SJCRH30 (cell line): ENCODE results near the gene SCFD1. TPM values are rescaled to one million over a fixed set of nuclear protein-coding genes. Genes with fewer than 3 reads are reported as not detected.

Experiments used
- DNase-seq, 2 experiments: peaks; one replicate each; pipeline ENCODE4 v3.0.0-alpha.2; 2015 to 2020
- H3K27ac ChIP-seq: fragments of 250-450 bp; sonication (Bioruptor Pico); 2 replicates; pipeline ENCODE4 v1.5.1; 2020; ENCODE audit warnings: mild to moderate bottlenecking, moderate library complexity
- H3K27me3 ChIP-seq: fragments of 250-450 bp; sonication (Bioruptor Pico); 2 replicates; pipeline ENCODE4 v1.5.1; 2020; ENCODE audit warnings: mild to moderate bottlenecking, moderate library complexity
- H3K36me3 ChIP-seq: fragments of 250-450 bp; sonication (Bioruptor Pico); 2 replicates; pipeline ENCODE4 v1.5.1; 2020; ENCODE audit warnings: mild to moderate bottlenecking, moderate library complexity
- H3K4me1 ChIP-seq: fragments of 250-450 bp; sonication (Bioruptor Pico); 2 replicates; pipeline ENCODE4 v1.5.1; 2020; ENCODE audit warnings: mild to moderate bottlenecking, moderate library complexity
- H3K4me3 ChIP-seq: fragments of 250-450 bp; sonication (Bioruptor Pico); 2 replicates; pipeline ENCODE4 v1.5.1; 2020; ENCODE audit warnings: mild to moderate bottlenecking, moderate library complexity
- H3K9me3 ChIP-seq: fragments of 250-450 bp; sonication (Bioruptor Pico); replicated peaks from 2 replicates; pipeline ENCODE4 v1.5.1; 2020; ENCODE audit warnings: mild to moderate bottlenecking, moderate library complexity
- total RNA-seq: library from RNA; depleted of rRNA; stranded (reverse); fragments of >200 nt; shearing (Covaris generic); gene quantifications from 2 replicates; pipeline ENCODE4 v1.2.3, GENCODE V29; 2014

The SCFD1 gene
- total RNA-seq, 1 experiment from 2014 or later, result 112 TPM

- no peak for DNase-seq
- Histone ChIP-seq H3K27me3 (no peaks in the 10 kb centered on the region), H3K4me1 (no peaks in the 10 kb centered on the region), H3K36me3 (peaks cover 19% of the 10 kb centered on the region), H3K4me3 (no peak overlapping the region), H3K9me3 (no peaks in the 10 kb centered on the region), H3K27ac (no peak overlapping the region)
Measured at GRCh38 chr14:30737916-30738315, 115.8 kb downstream of the SCFD1 start.

GRCh38 chr14:30738978-30739377 lies 116.9 kb downstream of the SCFD1 start:
- no peak for DNase-seq
- peaks cover 15% of the 10 kb centered on the region for H3K36me3 ChIP-seq
- no peak overlapping the region for H3K4me3 ChIP-seq
- no peaks in the 10 kb centered on the region for H3K9me3 ChIP-seq
- no peak overlapping the region for H3K27ac ChIP-seq
- no peaks in the 10 kb centered on the region for H3K27me3 ChIP-seq
- no peaks in the 10 kb centered on the region for H3K4me1 ChIP-seq

- Histone ChIP-seq H3K4me3 (no peak overlapping the region), H3K27ac (no peak overlapping the region), H3K9me3 (no peaks in the 10 kb centered on the region), H3K36me3 (no peaks in the 10 kb centered on the region), H3K27me3 (no peaks in the 10 kb centered on the region), H3K4me1 (no peaks in the 10 kb centered on the region)
- DNase-seq, result no peak
Measured at GRCh38 chr14:30748343-30748742, 126.2 kb downstream of the SCFD1 start.

- no peak overlapping the region for H3K4me3 ChIP-seq
- H3K9me3 ChIP-seq, result no peaks in the 10 kb centered on the region
- H3K27me3 ChIP-seq, result no peaks in the 10 kb centered on the region
- H3K27ac ChIP-seq, result no peak overlapping the region
- DNase-seq, result no peak
- no peaks in the 10 kb centered on the region for H3K4me1 ChIP-seq
- H3K36me3 ChIP-seq, result no peaks in the 10 kb centered on the region
Measured at GRCh38 chr14:30751646-30752416, 129.7 kb downstream of the SCFD1 start.

- no peaks in the 10 kb centered on the region for H3K4me1 ChIP-seq
- no peaks in the 10 kb centered on the region for H3K36me3 ChIP-seq
- H3K27me3 ChIP-seq, result no peaks in the 10 kb centered on the region
- H3K27ac ChIP-seq, result no peak overlapping the region
- H3K9me3 ChIP-seq, result no peaks in the 10 kb centered on the region
- DNase-seq, result no peak
- no peak overlapping the region for H3K4me3 ChIP-seq
Measured at GRCh38 chr14:30753452-30753851, 131.3 kb downstream of the SCFD1 start.

GRCh38 chr14:30754778-30755177 lies 132.7 kb downstream of the SCFD1 start:
- H3K27ac ChIP-seq, result no peak overlapping the region
- H3K9me3 ChIP-seq, result no peaks in the 10 kb centered on the region
- H3K4me1 ChIP-seq, result no peaks in the 10 kb centered on the region
- DNase-seq, result peak in 1 of 2 experiments; percentile 11
- H3K4me3 ChIP-seq, result no peak overlapping the region
- no peaks in the 10 kb centered on the region for H3K36me3 ChIP-seq
- H3K27me3 ChIP-seq, result no peaks in the 10 kb centered on the region

GRCh38 chr14:30756594-30756993 lies 134.5 kb downstream of the SCFD1 start:
- no peak for DNase-seq
- no peak overlapping the region for H3K4me3 ChIP-seq
- H3K27ac ChIP-seq, result no peak overlapping the region
- H3K36me3 ChIP-seq, result no peaks in the 10 kb centered on the region
- H3K9me3 ChIP-seq, result no peaks in the 10 kb centered on the region
- no peaks in the 10 kb centered on the region for H3K4me1 ChIP-seq
- no peaks in the 10 kb centered on the region for H3K27me3 ChIP-seq

- H3K4me1 ChIP-seq, result no peaks in the 10 kb centered on the region
- H3K9me3 ChIP-seq, result no peaks in the 10 kb centered on the region
- DNase-seq, result no peak
- H3K27me3 ChIP-seq, result no peaks in the 10 kb centered on the region
- H3K36me3 ChIP-seq, result no peaks in the 10 kb centered on the region
- H3K27ac ChIP-seq, result no peak overlapping the region
- H3K4me3 ChIP-seq, result no peak overlapping the region
Measured at GRCh38 chr14:30757082-30757481, 135.0 kb downstream of the SCFD1 start.

GRCh38 chr14:30759172-30760125 lies 137.3 kb downstream of the SCFD1 start:
- Histone ChIP-seq H3K36me3 (no peaks in the 10 kb centered on the region), H3K4me1 (no peaks in the 10 kb centered on the region), H3K9me3 (no peaks in the 10 kb centered on the region), H3K27me3 (no peaks in the 10 kb centered on the region), H3K27ac (no peak overlapping the region), H3K4me3 (no peak overlapping the region)
- DNase-seq, result no peak

- Histone ChIP-seq H3K9me3 (no peaks in the 10 kb centered on the region), H3K4me3 (no peak overlapping the region), H3K27ac (no peak overlapping the region), H3K27me3 (no peaks in the 10 kb centered on the region), H3K36me3 (no peaks in the 10 kb centered on the region), H3K4me1 (no peaks in the 10 kb centered on the region)
- DNase-seq, result no peak
Measured at GRCh38 chr14:30763891-30764290, 141.8 kb downstream of the SCFD1 start.

GRCh38 chr14:30767624-30768023 lies 145.5 kb downstream of the SCFD1 start:
- Histone ChIP-seq H3K4me1 (no peaks in the 10 kb centered on the region), H3K27ac (no peak overlapping the region), H3K36me3 (no peaks in the 10 kb centered on the region), H3K27me3 (no peaks in the 10 kb centered on the region), H3K4me3 (no peak overlapping the region), H3K9me3 (no peaks in the 10 kb centered on the region)
- DNase-seq, result no peak

GRCh38 chr14:30768791-30769190 lies 146.7 kb downstream of the SCFD1 start:
- DNase-seq, result no peak
- Histone ChIP-seq H3K27me3 (no peaks in the 10 kb centered on the region), H3K9me3 (no peaks in the 10 kb centered on the region), H3K36me3 (no peaks in the 10 kb centered on the region), H3K27ac (no peak overlapping the region), H3K4me1 (no peaks in the 10 kb centered on the region), H3K4me3 (no peak overlapping the region)

GRCh38 chr14:30770376-30770775 lies 148.3 kb downstream of the SCFD1 start:
- Histone ChIP-seq H3K27me3 (no peaks in the 10 kb centered on the region), H3K4me1 (no peaks in the 10 kb centered on the region), H3K4me3 (no peak overlapping the region), H3K27ac (no peak overlapping the region), H3K9me3 (no peaks in the 10 kb centered on the region), H3K36me3 (no peaks in the 10 kb centered on the region)
- DNase-seq, result no peak

GRCh38 chr14:30771595-30771994 lies 149.5 kb downstream of the SCFD1 start:
- no peak overlapping the region for H3K4me3 ChIP-seq
- no peak overlapping the region for H3K27ac ChIP-seq
- DNase-seq, result no peak
- H3K27me3 ChIP-seq, result no peaks in the 10 kb centered on the region
- no peaks in the 10 kb centered on the region for H3K36me3 ChIP-seq
- H3K4me1 ChIP-seq, result no peaks in the 10 kb centered on the region
- H3K9me3 ChIP-seq, result no peaks in the 10 kb centered on the region; the same call in 1 of the 2 replicates

- Histone ChIP-seq H3K9me3 (peaks cover 3% of the 10 kb centered on the region; the same call in 1 of the 2 replicates), H3K36me3 (no peaks in the 10 kb centered on the region), H3K4me1 (peaks cover 9% of the 10 kb centered on the region; the same call in 1 of the 2 replicates), H3K27ac (no peak overlapping the region), H3K4me3 (no peak overlapping the region), H3K27me3 (no peaks in the 10 kb centered on the region)
- DNase-seq, result peak in 1 of 2 experiments; percentile 7
Measured at GRCh38 chr14:30779210-30779609, 157.1 kb downstream of the SCFD1 start.
